T1000 (cell line): ENCODE measurements around the gene ROBO4.

ENCODE experiments used
- DNase-seq: peaks from one replicate; lab custom pipeline; 2025; ENCODE audit warnings: mixed read lengths; lab: John Stamatoyannopoulos, UW

The ROBO4 gene

DNA sequence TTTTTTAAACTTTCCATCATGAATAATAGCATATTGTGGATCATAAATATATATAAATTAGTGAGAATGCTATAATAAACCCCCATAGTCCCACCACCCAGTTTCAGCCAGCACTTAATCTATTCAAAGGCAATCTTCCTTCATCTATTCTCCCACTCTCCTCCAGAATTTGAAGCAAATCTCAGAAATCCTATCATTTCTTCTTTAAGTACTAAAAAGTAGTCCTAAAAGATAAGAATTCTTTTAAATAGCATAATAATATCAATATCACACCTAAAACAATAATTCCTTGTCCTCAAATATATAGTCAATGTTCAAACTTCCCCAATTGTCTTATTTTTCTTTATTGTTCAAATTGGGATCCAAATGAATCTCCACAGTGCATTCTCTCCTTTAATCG lies 57.0 kb downstream of the ROBO4 start:
- DNase-seq = no peak

DNA sequence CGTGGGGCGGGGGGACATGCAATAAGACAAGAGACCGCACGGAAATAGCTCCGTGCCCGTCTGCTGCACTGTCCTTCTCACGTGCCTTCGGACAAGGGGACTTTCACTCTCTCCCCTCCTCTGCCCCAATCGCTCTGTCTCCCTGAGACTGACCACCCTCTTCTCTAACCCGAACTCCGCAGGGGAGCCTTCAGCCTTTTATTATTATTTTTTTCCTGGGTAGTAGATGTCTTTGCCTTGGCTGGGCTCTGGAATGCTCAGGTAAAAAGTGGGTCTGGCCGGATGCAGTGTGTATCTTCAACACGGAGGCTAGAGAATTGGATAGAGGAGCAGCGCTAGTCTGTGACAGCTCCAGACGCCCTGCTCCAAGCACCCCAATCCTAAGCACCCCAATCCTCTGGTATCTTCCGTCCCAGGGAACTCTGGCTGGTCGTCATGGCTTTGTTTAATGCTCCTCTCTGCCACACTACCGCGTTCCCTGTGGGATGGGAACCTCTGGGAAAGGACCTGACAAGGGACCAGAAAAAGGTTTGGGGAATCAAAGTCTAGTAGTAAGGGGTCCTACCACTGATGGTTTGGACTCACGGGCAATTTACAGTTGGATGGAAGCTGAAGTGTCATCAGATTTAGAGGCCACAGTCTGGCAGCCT lies 57.6 kb downstream of the ROBO4 start:
- DNase-seq = no peak

DNA sequence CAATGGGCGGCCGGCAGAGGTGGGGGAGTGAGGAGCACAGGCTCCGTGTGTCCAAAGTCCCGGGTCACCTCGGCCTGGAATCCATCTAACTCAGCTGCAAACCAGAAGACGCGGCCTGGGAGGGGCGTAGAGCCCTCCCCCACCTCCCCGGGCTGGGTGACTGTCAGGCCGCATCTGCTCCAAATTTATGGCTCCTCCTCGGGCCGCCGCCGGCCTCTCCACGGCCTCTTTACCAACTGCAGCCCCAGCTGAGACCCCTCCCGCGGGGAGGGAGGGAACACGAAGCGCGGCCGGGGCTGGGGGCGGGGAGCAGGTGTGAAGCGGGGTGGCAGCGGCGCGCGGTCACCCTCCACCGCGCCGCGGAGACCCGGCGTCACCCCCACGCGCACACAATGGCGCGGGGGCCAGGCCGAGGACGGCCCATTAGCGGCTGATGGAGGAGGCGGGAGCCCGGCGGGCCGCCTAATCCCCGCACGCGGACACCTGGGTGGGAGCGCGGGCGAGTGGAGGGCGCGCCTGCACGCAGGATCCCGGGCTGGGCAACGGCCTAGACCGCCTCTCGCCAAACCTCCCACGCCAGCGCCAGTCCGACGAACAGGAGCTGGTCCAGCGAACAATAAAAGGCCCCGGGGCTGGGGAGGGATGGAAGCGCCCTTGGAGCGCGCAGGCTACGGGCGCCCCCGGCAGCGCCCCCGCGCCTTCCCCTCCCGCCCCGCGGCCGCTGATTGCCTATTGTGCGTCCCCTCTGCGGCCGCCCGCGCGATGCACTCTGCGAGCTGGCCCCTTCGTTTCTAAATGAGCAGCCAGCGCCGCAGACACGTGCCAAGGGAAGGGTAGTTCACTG lies 58.3 kb downstream of the ROBO4 start:
- DNase-seq = no peak

DNA sequence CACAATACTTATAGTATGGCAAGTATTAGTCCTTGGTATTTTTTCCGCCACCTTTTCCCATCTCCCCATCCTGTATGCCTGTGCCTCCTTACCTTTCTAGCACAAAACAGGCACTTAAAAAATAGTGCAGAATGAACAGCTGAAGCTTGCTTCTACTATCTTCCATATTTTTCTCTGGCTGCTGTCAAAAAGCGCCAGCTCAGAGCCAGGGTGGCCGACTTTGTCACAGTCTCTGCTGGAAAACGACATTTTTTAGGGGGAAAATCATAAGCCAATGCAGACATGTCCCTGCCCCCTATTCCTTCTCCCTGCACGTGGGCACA lies 58.9 kb downstream of the ROBO4 start:
- DNase-seq = no peak

DNA sequence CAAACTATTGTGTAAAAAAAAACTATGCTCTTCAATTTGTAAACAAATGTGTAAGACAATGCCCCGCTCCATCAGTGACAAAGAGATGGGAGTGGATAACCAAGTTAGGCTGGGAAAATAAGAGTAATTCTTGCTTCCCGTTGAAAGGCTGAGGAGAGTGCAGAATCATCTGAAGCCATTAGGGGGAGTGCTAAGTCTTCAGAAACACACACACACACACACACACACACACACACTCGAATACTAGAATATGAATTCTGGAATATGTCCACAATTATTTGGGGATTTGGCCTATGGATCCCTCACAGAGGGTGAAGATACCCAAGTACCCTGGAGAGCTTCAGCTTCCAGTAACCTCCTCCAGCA lies 60.2 kb downstream of the ROBO4 start:
- peak; percentile 15 for DNase-seq

DNA sequence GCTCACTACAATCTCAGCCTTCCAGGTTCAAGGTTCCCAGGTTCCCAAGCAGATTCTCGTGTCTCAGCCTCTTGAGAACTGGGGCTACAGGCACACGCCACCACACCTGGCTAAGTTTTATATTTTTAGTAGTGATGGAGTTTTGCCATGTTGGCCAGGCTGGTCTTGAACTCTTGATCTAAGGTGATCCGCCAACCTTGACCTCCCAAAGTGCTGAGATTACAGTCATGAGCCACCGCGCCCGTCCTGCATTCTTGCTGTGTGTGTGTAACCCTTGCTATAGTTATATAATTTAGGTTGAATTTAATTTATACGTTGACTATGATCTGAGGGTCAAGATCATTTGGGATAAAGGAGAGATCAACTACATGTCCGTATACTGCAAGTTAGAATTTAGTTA lies 61.7 kb downstream of the ROBO4 start:
- no peak for DNase-seq

DNA sequence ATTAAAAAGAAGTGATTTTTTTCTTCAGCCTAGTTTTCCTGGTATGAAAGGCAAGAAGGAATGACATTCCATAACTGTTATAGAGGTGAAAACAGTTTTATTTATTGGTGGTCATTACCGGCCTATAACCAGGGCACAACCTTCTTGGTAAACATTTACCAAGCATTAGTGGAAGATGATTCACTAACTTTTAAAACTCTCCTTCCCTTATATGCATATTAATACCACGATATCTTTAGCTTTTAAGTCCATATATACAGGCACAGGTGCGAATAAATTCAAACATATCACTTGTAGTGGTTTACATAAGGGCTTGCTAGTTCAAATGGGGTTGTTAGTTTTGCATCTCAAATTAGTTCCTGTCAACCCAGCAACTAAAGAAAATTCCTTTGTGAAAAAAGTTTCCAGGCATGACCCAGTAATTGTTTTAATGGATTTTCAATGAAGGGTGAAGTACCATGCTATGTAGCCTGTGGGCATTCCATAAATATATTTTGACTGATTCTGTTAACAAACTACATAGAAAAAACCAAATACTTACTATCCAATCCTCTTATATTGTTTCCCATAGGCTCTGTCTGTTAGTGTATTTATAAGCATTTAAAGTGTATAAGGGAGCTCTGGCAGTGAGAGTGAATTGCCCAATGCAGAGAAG lies 63.0 kb downstream of the ROBO4 start:
- DNase-seq = no peak
